KMS-11 (cell line): Measurements from ENCODE around the gene GALNT2.

Experiments
- H2AFZ ChIP-seq: fragments of 200-600 bp; sonication (generic); 2 replicates; pipeline ENCODE4 v1.6.1; 2016; ENCODE audit warnings: antibody characterized with exemption, mixed run types, low read depth
- H3K27ac ChIP-seq: fragments of 200-600 bp; sonication (generic); 2 replicates; pipeline ENCODE4 v1.6.1; 2016; ENCODE audit warnings: mild to moderate bottlenecking, mixed run types
- H3K27me3 ChIP-seq: fragments of 200-600 bp; sonication (generic); 2 replicates; pipeline ENCODE4 v1.6.1; 2017; ENCODE audit warnings: mild to moderate bottlenecking, low read depth, mixed run types, moderate library complexity; ENCODE audit not compliant: insufficient read depth
- H3K36me3 ChIP-seq: fragments of 200-600 bp; sonication (generic); 2 replicates; pipeline ENCODE4 v1.6.1; 2017; ENCODE audit warnings: mild to moderate bottlenecking, mixed run types; ENCODE audit not compliant: insufficient read depth
- H3K4me1 ChIP-seq: fragments of 200-600 bp; sonication (generic); 2 replicates; pipeline ENCODE4 v1.6.1; 2016; ENCODE audit warnings: mild to moderate bottlenecking, low read depth, mixed run types; ENCODE audit not compliant: poor library complexity, severe bottlenecking
- H3K4me2 ChIP-seq: fragments of 200-600 bp; sonication (generic); 2 replicates; pipeline ENCODE4 v1.7.0; 2016; ENCODE audit warnings: mild to moderate bottlenecking, mixed run types
- H3K4me3 ChIP-seq: fragments of 200-600 bp; sonication (generic); IDR thresholded peaks from 2 replicates; pipeline ENCODE4 v1.6.1; 2017; ENCODE audit warnings: low read depth, low read length, mixed read lengths; ENCODE audit not compliant: insufficient read depth
- H3K79me2 ChIP-seq: fragments of 200-600 bp; sonication (generic); 2 replicates; pipeline ENCODE4 v1.6.1; 2016; ENCODE audit warnings: low read depth, mixed run types; ENCODE audit not compliant: insufficient read depth
- H3K9ac ChIP-seq: fragments of 200-600 bp; sonication (generic); 2 replicates; pipeline ENCODE4 v1.6.1; 2016; ENCODE audit warnings: mild to moderate bottlenecking, mixed run types
- H4K20me1 ChIP-seq: fragments of 200-600 bp; sonication (generic); 2 replicates; pipeline ENCODE4 v1.6.1; 2016; ENCODE audit warnings: mild to moderate bottlenecking, mixed run types; ENCODE audit not compliant: insufficient read depth
- TF ChIP-seq, protein P1 (sequence below): fragments of 200-600 bp; sonication (generic); conservative IDR thresholded peaks from 2 replicates; pipeline ENCODE4 v1.6.1; 2017; ENCODE audit warnings: low read depth, mild to moderate bottlenecking, antibody characterized with exemption, low read length, moderate library complexity, mixed read lengths

GALNT2 gene

DNA sequence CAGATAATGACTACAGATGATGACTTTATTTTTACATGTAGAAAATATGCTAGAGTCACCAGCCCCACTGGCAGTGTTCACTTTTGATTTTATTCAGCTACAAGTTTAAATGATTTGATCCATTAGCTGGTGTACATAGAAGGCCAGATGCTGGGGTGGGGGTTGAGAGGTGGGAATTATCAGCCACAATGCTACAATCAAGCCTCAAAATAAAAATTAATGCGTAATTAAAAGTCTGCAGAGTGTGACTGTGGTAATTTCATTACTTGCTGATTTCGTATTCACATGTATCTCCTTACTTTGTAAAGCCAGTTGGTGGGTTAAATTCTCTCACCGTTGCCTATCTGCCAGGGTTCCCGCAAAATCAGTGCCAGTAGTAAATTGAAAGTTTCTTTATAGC, 109.3 kb downstream of the GALNT2 start:
- no peaks in the 10 kb centered on the region for H3K27me3 ChIP-seq
- no peak overlapping the region for H3K4me2 ChIP-seq
- no peak overlapping the region for H3K4me3 ChIP-seq
- H3K9ac ChIP-seq: no peak overlapping the region
- peaks cover 5% of the 10 kb centered on the region for H3K4me1 ChIP-seq
- peaks cover 56% of the 10 kb centered on the region for H3K79me2 ChIP-seq
- H2AFZ ChIP-seq: no peak overlapping the region
- TF ChIP-seq, protein P1, sequence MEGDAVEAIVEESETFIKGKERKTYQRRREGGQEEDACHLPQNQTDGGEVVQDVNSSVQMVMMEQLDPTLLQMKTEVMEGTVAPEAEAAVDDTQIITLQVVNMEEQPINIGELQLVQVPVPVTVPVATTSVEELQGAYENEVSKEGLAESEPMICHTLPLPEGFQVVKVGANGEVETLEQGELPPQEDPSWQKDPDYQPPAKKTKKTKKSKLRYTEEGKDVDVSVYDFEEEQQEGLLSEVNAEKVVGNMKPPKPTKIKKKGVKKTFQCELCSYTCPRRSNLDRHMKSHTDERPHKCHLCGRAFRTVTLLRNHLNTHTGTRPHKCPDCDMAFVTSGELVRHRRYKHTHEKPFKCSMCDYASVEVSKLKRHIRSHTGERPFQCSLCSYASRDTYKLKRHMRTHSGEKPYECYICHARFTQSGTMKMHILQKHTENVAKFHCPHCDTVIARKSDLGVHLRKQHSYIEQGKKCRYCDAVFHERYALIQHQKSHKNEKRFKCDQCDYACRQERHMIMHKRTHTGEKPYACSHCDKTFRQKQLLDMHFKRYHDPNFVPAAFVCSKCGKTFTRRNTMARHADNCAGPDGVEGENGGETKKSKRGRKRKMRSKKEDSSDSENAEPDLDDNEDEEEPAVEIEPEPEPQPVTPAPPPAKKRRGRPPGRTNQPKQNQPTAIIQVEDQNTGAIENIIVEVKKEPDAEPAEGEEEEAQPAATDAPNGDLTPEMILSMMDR: no peak
- no peak overlapping the region for H3K27ac ChIP-seq
- H4K20me1 ChIP-seq: no peaks in the 10 kb centered on the region; the same call in 1 of the 2 replicates
- H3K36me3 ChIP-seq: no peaks in the 10 kb centered on the region; the same call in 1 of the 2 replicates

- no peak overlapping the region for H3K9ac ChIP-seq
- no peak overlapping the region for H2AFZ ChIP-seq
- H3K36me3 ChIP-seq: no peaks in the 10 kb centered on the region; the same call in 1 of the 2 replicates
- peaks cover 56% of the 10 kb centered on the region for H3K79me2 ChIP-seq
- no peaks in the 10 kb centered on the region for H3K27me3 ChIP-seq
- H3K4me3 ChIP-seq: no peak overlapping the region
- H3K27ac ChIP-seq: no peak overlapping the region
- no peaks in the 10 kb centered on the region; the same call in 1 of the 2 replicates for H4K20me1 ChIP-seq
- H3K4me1 ChIP-seq: peaks cover 6% of the 10 kb centered on the region
- TF ChIP-seq, protein P1: no peak
- no peak overlapping the region for H3K4me2 ChIP-seq
These were observed 109.9 kb downstream of the GALNT2 start for GRCh38 chr1:230176871-230177411.

DNA sequence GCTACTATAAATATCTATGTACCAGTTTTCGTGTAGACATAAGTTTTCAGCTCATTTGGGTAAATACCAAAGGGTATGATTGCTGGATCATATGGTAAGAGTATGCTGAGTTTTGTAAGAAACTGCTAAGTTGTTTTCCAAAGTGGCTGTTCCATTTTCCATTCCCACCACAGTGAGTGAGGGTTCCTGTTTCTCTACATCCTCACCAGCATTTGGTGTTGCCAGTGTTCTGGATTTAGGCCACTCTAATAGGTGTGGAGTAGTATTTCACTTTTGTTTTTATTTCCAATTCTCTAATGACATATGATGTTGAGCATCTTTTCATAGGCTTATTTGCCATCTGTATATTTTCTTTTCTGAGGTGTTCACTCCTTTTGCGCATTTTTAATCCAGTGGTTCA, 112.2 kb downstream of the GALNT2 start:
- Histone ChIP-seq H3K4me3 (no peak overlapping the region), H3K4me1 (peaks cover 6% of the 10 kb centered on the region), H4K20me1 (no peaks in the 10 kb centered on the region; the same call in 1 of the 2 replicates), H3K79me2 (peaks cover 55% of the 10 kb centered on the region), H3K9ac (no peak overlapping the region), H3K27ac (no peak overlapping the region), H3K36me3 (no peaks in the 10 kb centered on the region; the same call in 1 of the 2 replicates), H3K27me3 (no peaks in the 10 kb centered on the region), H2AFZ (no peak overlapping the region), H3K4me2 (no peak overlapping the region)
- TF ChIP-seq, protein P1: no peak

GRCh38 chr1:230185076-230186001, 118.3 kb downstream of the GALNT2 start:
- TF ChIP-seq, protein P1: no peak
- Histone ChIP-seq H3K9ac (no peak overlapping the region), H3K27me3 (no peaks in the 10 kb centered on the region), H3K79me2 (peaks cover 66% of the 10 kb centered on the region), H3K4me3 (no peak overlapping the region), H3K4me2 (no peak overlapping the region), H3K4me1 (peaks cover 6% of the 10 kb centered on the region), H3K27ac (no peak overlapping the region), H3K36me3 (no peaks in the 10 kb centered on the region), H4K20me1 (no peaks in the 10 kb centered on the region), H2AFZ (no peak overlapping the region)
